ENCODE measurements around the gene IFNAR1. TPM values are rescaled to one million over a fixed set of nuclear protein-coding genes. Genes with fewer than 3 reads are reported as not detected.

The IFNAR1 gene
- total and polyA plus RNA-seq, 2 experiments from 2014 or later: 14.0 to 18.7 TPM

DNA sequence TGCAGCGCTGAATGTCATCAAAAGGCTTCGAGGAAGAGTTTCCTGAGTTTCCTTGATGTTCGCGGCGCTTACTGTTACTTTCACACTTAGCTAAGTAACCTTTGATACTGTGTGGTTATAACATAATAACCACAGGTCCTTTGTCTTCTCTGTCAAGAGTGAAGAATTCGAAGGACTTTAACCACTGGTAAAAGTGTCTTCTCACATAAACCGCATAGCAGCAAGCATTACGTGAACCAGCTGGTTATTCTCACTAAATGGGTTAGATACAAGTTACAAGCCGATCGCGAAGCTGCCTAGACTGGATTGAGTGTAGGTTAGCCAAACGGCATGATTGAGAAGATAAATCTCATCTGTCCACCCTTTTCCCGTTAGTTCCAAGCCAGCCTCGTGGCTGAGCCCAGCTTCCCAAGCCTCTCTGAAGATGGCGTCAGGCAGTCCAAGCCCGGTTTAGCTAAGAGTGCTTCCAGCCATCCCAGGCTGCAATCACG, 60.1 kb downstream of the IFNAR1 start:
- Mint-ChIP-seq H3K27ac (no peak overlapping the region), H3K4me1 (peaks cover 5% of the 10 kb centered on the region; the same call in 2 of the 3 replicates), H3K4me3 (no peak overlapping the region), H3K36me3 (ENCODE audit: low read depth) (no peaks in the 10 kb centered on the region), H3K9me3 (no peaks in the 10 kb centered on the region; the same call in 2 of the 3 replicates), H3K27me3 (ENCODE audit: insufficient read depth, low read depth, poor library complexity) (peaks cover 2% of the 10 kb centered on the region)
- H3K4me3 ChIP-seq: no peak overlapping the region
- H3K4me1 ChIP-seq (ENCODE audit: insufficient read depth): no peaks in the 10 kb centered on the region
- no peak overlapping the region for H3K27ac ChIP-seq (ENCODE audit: low read depth)
- no peaks in the 10 kb centered on the region for H3F3A ChIP-seq (replicated peaks; ENCODE audit: low read depth)
- H3K36me3 ChIP-seq (ENCODE audit: insufficient read depth): no peaks in the 10 kb centered on the region
- no peak for TF ChIP-seq EZH2 (IDR thresholded peaks at IDR 0.05; ENCODE audit: low read depth, unreplicated experiment)
- TF ChIP-seq REST (IDR thresholded peaks at IDR 0.05; ENCODE audit: unreplicated experiment): no peak
- no peak for TF ChIP-seq STAT1 (IDR thresholded peaks at IDR 0.05; ENCODE audit: unreplicated experiment)
- no peak for TF ChIP-seq ZNF331 (CRISPR knock-in tag; IDR thresholded peaks at IDR 0.05; ENCODE audit: low read depth)
- TF ChIP-seq EZH2phosphoT487 (IDR thresholded peaks at IDR 0.05; ENCODE audit: unreplicated experiment): no peak
- no peak for TF ChIP-seq JUNB (IDR thresholded peaks at IDR 0.05; ENCODE audit: unreplicated experiment)
- no peak for TF ChIP-seq POLR2AphosphoS5 (IDR thresholded peaks at IDR 0.05; ENCODE audit: low read depth)
- no peak for TF ChIP-seq NANOG (IDR thresholded peaks at IDR 0.05; ENCODE audit: borderline replicate concordance)
- TF ChIP-seq, protein P1, sequence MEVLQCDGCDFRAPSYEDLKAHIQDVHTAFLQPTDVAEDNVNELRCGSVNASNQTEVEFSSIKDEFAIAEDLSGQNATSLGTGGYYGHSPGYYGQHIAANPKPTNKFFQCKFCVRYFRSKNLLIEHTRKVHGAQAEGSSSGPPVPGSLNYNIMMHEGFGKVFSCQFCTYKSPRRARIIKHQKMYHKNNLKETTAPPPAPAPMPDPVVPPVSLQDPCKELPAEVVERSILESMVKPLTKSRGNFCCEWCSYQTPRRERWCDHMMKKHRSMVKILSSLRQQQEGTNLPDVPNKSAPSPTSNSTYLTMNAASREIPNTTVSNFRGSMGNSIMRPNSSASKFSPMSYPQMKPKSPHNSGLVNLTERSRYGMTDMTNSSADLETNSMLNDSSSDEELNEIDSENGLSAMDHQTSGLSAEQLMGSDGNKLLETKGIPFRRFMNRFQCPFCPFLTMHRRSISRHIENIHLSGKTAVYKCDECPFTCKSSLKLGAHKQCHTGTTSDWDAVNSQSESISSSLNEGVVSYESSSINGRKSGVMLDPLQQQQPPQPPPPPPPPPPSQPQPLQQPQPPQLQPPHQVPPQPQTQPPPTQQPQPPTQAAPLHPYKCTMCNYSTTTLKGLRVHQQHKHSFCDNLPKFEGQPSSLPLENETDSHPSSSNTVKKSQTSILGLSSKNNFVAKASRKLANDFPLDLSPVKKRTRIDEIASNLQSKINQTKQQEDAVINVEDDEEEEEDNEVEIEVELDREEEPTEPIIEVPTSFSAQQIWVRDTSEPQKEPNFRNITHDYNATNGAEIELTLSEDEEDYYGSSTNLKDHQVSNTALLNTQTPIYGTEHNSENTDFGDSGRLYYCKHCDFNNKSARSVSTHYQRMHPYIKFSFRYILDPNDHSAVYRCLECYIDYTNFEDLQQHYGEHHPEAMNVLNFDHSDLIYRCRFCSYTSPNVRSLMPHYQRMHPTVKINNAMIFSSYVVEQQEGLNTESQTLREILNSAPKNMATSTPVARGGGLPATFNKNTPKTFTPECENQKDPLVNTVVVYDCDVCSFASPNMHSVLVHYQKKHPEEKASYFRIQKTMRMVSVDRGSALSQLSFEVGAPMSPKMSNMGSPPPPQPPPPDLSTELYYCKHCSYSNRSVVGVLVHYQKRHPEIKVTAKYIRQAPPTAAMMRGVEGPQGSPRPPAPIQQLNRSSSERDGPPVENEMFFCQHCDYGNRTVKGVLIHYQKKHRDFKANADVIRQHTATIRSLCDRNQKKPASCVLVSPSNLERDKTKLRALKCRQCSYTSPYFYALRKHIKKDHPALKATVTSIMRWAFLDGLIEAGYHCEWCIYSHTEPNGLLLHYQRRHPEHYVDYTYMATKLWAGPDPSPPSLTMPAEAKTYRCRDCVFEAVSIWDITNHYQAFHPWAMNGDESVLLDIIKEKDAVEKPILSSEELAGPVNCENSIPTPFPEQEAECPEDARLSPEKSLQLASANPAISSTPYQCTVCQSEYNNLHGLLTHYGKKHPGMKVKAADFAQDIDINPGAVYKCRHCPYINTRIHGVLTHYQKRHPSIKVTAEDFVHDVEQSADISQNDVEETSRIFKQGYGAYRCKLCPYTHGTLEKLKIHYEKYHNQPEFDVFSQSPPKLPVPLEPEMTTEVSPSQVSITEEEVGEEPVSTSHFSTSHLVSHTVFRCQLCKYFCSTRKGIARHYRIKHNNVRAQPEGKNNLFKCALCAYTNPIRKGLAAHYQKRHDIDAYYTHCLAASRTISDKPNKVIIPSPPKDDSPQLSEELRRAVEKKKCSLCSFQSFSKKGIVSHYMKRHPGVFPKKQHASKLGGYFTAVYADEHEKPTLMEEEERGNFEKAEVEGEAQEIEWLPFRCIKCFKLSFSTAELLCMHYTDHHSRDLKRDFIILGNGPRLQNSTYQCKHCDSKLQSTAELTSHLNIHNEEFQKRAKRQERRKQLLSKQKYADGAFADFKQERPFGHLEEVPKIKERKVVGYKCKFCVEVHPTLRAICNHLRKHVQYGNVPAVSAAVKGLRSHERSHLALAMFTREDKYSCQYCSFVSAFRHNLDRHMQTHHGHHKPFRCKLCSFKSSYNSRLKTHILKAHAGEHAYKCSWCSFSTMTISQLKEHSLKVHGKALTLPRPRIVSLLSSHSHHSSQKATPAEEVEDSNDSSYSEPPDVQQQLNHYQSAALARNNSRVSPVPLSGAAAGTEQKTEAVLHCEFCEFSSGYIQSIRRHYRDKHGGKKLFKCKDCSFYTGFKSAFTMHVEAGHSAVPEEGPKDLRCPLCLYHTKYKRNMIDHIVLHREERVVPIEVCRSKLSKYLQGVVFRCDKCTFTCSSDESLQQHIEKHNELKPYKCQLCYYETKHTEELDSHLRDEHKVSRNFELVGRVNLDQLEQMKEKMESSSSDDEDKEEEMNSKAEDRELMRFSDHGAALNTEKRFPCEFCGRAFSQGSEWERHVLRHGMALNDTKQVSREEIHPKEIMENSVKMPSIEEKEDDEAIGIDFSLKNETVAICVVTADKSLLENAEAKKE (CRISPR knock-in tag; IDR thresholded peaks at IDR 0.05): no peak
- TF ChIP-seq ZNF114 (CRISPR knock-in tag; IDR thresholded peaks at IDR 0.05): no peak
- TF ChIP-seq CREB1 (CRISPR knock-in tag; IDR thresholded peaks at IDR 0.05; ENCODE audit: low read depth): no peak
- no peak for TF ChIP-seq CTCF (conservative IDR thresholded peaks at IDR 0.05; ENCODE audit: low read depth in 2 of 2)
- no peak for TF ChIP-seq ETS1 (IDR thresholded peaks at IDR 0.05)
- DNase-seq (ENCODE audit: low spot score) (no peak), ATAC-seq (no peak)
- no peaks in the 10 kb centered on the region for H4K20me1 ChIP-seq (replicated peaks; ENCODE audit: insufficient read depth)
- H3K79me2 ChIP-seq (replicated peaks; ENCODE audit: insufficient read depth): no peaks in the 10 kb centered on the region
- no peak overlapping the region for H3K4me2 ChIP-seq
- peak overlapping the region; percentile 69 for H2AFZ ChIP-seq
- H3K27me3 ChIP-seq (ENCODE audit: insufficient read depth): no peaks in the 10 kb centered on the region
- H3K9me2 ChIP-seq (ENCODE audit: insufficient read depth): no peaks in the 10 kb centered on the region
